ENCODE measurements around the gene ZRANB1. TPM values are rescaled to one million over a fixed set of nuclear protein-coding genes. Genes with fewer than 3 reads are reported as not detected.

The ZRANB1 gene
- total and polyA plus RNA-seq, 8 donors: 7.0 to 63.7 (median 10.9) TPM

GRCh38 chr10:125035136-125035535 is 93.2 kb downstream of the ZRANB1 start:
- no peak for DNase-seq
- Histone ChIP-seq H3K27me3 (no peaks in the 10 kb centered on the region), H3K36me3 (peaks cover 0 to 37% (median 28%) of the 10 kb centered on the region in 4 donors), H3K27ac (peak overlapping the region in 1 of 5 donors; percentile 57), H3K4me3 (no peak overlapping the region), H3K9me3 (no peaks in the 10 kb centered on the region), H3K4me1 (peaks cover 24 to 91% (median 56%) of the 10 kb centered on the region in 4 donors)
- 31 to 51% (median 41%) methylated on average over 11 of the region's 11 CpGs for WGBS, 5 donors
- no peak for TF ChIP-seq CTCF (IDR thresholded peaks at IDR 0.05)
- no peak for TF ChIP-seq EP300 (IDR thresholded peaks at IDR 0.05)
- no peak for TF ChIP-seq POLR2A (IDR thresholded peaks at IDR 0.05)
- TF ChIP-seq POLR2AphosphoS5 (IDR thresholded peaks at IDR 0.05): peak in 1 of 3 donors; percentile 19
- intact Hi-C loops (cut with DNase I; ENCODE audit: low total_unique reads): no loop called here

- WGBS, 5 donors: 65 to 83% (median 82%) methylated on average over 7 of the region's 7 CpGs
- Histone ChIP-seq H3K4me3 (no peak overlapping the region), H3K27me3 (no peaks in the 10 kb centered on the region), H3K27ac (peak overlapping the region in 1 of 5 donors; percentile 39), H3K9me3 (no peaks in the 10 kb centered on the region), H3K4me1 (peaks cover 18 to 85% (median 51%) of the 10 kb centered on the region in 4 donors), H3K36me3 (peaks cover 0 to 37% (median 28%) of the 10 kb centered on the region in 4 donors)
- intact Hi-C loops (cut with DNase I; ENCODE audit: low total_unique reads): no loop called here
- no peak for DNase-seq
- TF ChIP-seq POLR2A (IDR thresholded peaks at IDR 0.05): no peak
- TF ChIP-seq CTCF (IDR thresholded peaks at IDR 0.05): no peak
- no peak for TF ChIP-seq POLR2AphosphoS5 (IDR thresholded peaks at IDR 0.05)
- no peak for TF ChIP-seq EP300 (IDR thresholded peaks at IDR 0.05)
Measured at GRCh38 chr10:125035588-125036295, 93.8 kb downstream of the ZRANB1 start.

DNA sequence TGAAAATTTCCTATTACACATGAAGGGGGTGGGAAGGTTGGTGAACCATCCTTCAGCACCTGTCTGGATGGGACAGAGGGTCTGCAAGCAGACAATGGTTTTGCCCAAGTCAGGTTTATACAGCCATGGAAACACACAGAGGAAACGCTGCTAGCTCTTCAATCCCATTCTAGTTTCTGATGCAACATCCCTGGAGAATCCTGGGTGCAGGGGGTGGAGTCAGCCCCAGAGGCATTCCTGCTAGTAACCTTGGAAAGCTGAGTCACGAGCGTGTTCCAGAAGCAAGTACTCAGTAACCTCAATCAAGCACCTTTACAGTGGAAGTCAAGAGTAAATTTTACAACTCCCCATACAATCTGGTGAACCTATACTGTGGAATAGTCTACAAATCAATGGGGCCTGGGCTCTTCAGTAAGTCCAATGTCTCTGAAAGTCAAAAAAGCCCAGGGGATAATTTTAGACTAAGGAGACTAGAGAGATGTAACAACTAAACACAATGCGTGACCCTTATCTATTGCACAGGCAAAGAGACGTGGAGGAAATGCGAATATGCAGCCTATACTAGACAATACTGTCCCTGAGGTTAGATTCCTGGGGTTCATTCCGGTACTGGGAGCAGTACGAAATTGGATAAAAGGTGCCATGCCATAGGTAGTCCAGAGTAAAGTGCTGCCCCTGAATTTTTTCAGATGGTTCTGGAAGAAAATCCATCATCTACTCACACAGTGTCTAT is 95.4 kb downstream of the ZRANB1 start:
- intact Hi-C loops (cut with DNase I; ENCODE audit: low total_unique reads): no loop called here
- no peak for DNase-seq
- Histone ChIP-seq H3K4me1 (peaks cover 14 to 78% (median 55%) of the 10 kb centered on the region in 4 donors), H3K4me3 (no peak overlapping the region), H3K27me3 (no peaks in the 10 kb centered on the region), H3K27ac (peak overlapping the region in 1 of 5 donors; percentile 32), H3K9me3 (no peaks in the 10 kb centered on the region), H3K36me3 (peaks cover 0 to 33% (median 28%) of the 10 kb centered on the region in 4 donors)
- 68 to 76% (median 73%) methylated on average over 8 of the region's 8 CpGs for WGBS, 5 donors
- no peak for TF ChIP-seq EP300 (IDR thresholded peaks at IDR 0.05)
- peak in 1 of 3 donors; percentile 12 for TF ChIP-seq POLR2AphosphoS5 (IDR thresholded peaks at IDR 0.05)

Small RNA genes lying within 50 kb of the gene (small RNA-seq; reads per million reads assigned to genes)
- 0 reads per million in 4 donors for gene MIR4296

Other genes with a start within 250 kb of the ZRANB1 start
- gene FAM53B, start 197.7 kb upstream of the ZRANB1 start, total RNA-seq: 10 to 100 TPM in 4 of 5 donors, 1 to 10 TPM in 1; 9.4 to 46.9 (median 19.3) TPM
- 1 to 10 TPM; 5.7 to 9.3 (median 8.2) TPM for gene FAM53B, start 197.7 kb upstream of the ZRANB1 start, polyA plus RNA-seq
- 10 to 100 TPM in 4 of 5 donors, 1 to 10 TPM in 1; 7.6 to 47.9 (median 18.0) TPM for gene EEF1AKMT2, start 150.2 kb upstream of the ZRANB1 start, total RNA-seq
- 10 to 100 TPM; 11.3 to 13.3 (median 11.6) TPM for gene EEF1AKMT2, start 150.2 kb upstream of the ZRANB1 start, polyA plus RNA-seq
- gene ABRAXAS2, start 140.3 kb upstream of the ZRANB1 start, total RNA-seq: 10 to 100 TPM in 2 of 5 donors, 1 to 10 TPM in 2, under 1 TPM in 1; 0.29 to 20.5 (median 7.0) TPM
- 1 to 10 TPM; 5.2 to 5.9 (median 5.5) TPM for gene ABRAXAS2, start 140.3 kb upstream of the ZRANB1 start, polyA plus RNA-seq
- gene CTBP2, start 218.4 kb downstream of the ZRANB1 start, total RNA-seq: 100 to 1,000 TPM in 2 of 5 donors, 10 to 100 TPM in 3; 58.6 to 169 (median 80.5) TPM
- 10 to 100 TPM; 21.3 to 41.2 (median 34.6) TPM for gene CTBP2, start 218.4 kb downstream of the ZRANB1 start, polyA plus RNA-seq